Body of pancreas (tissue), 4 donors: ENCODE data around the gene IPPK. TPM values are rescaled to one million over a fixed set of nuclear protein-coding genes. Genes with fewer than 3 reads are reported as not detected.

Experiments
- ATAC-seq: fragments of 150-250 bp; one replicate; pipeline ENCODE4 v1.9.1; 2016
- DNase-seq, 4 donors: peaks; one replicate each; pipeline ENCODE4 v3.0.0-alpha.2; 2019
- H3K27ac ChIP-seq, 4 donors: fragments of 200-600 bp; sonication (generic); 1 replicate in 3 of 4; 2 replicates in 1 of 4; pipeline versions ENCODE4 v1.5.1 to v1.6.1; 2016 to 2019; ENCODE audit warnings: mild to moderate bottlenecking in 1 of 4, mixed read lengths in 1 of 4, moderate library complexity in 1 of 4
- H3K27me3 ChIP-seq, 2 donors: fragments of 200-600 bp; sonication (generic); one replicate each; pipeline ENCODE4 v1.6.0; 2016; ENCODE audit warnings: mild to moderate bottlenecking in 1 of 2
- H3K36me3 ChIP-seq, 2 donors: fragments of 200-600 bp; sonication (generic); replicated peaks in 1 of 2; 2 replicates each; pipeline ENCODE4 v1.5.1; 2016; ENCODE audit warnings: low read depth in 2 of 2; ENCODE audit not compliant: insufficient read depth in 1 of 2
- H3K4me1 ChIP-seq: fragments of 200-600 bp; sonication (generic); one replicate; pipeline ENCODE4 v1.6.0; 2016
- H3K4me3 ChIP-seq, 2 donors: fragments of 200-600 bp; sonication (generic); 1 replicate in 1 of 2; 2 replicates in 1 of 2; pipeline ENCODE4 v1.5.1; 2016 to 2019
- H3K9me3 ChIP-seq, 3 donors: fragments of 200-600 bp; sonication (generic); 1 replicate in 2 of 3; 2 replicates in 1 of 3; pipeline ENCODE4 v1.5.1; 2016
- POLR2A ChIP-seq, 3 donors: fragments of 450-650 bp; IDR thresholded peaks; one replicate each; pipeline ENCODE4 v1.6.1; 2016; ENCODE audit warnings: antibody characterized with exemption in 3 of 3, mild to moderate bottlenecking in 2 of 3
- WGBS, 2 donors: methylation state at CpG; one replicate each; pipeline ENCODE4 v1.1.5; 2017; 5-methylcytosine and 5-hydroxymethylcytosine counted together
- intact Hi-C: fragments of 100-400 bp; cut with DNase I; formaldehyde crosslinking; loops from one replicate; pipeline ENCODE4 v1.15.1; 2023
- total RNA-seq, 2 donors: library from RNA; depleted of rRNA; stranded (reverse); fragments of >200 nt; gene quantifications; one replicate each; pipeline ENCODE4 v1.1.0, GENCODE V29; 2016
- TF ChIP-seq, protein P1 (sequence below), 7 experiments: fragments of 450-650 bp in 4 of 7; fragments of 200-600 bp in 3 of 7; sonication (generic) in 3 of 7; IDR thresholded peaks; one replicate each; pipeline ENCODE4 v1.5.1; 2016 to 2019; ENCODE audit warnings: antibody characterized with exemption in 7 of 7

IPPK gene
- total RNA-seq, 2 donors from 2014 or later, result 2.9 to 6.3 TPM

DNA sequence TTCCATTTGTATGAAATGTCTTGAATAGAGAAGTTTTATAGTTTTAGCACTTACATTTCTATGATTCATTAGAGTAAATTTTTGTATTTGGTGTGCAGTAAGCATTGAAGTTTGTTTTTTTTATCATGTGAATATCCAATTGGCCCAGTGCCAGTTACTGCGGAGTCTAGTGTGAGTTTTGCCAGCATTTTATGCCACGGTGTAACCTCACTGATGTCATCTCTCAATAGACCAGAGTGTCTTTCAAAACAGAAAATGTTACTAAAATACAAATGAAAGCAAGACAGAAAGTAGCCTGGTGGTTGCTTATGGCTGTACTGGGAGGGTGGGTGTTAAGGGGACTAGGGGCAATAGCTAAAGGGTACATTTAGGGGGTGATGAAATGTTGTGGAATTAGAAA lies 62.8 kb downstream of the IPPK start:
- Histone ChIP-seq H3K4me3 (no peak overlapping the region), H3K27me3 (no peaks in the 10 kb centered on the region), H3K4me1 (peaks cover 11% of the 10 kb centered on the region), H3K27ac (no peak overlapping the region), H3K36me3 (no peaks in the 10 kb centered on the region), H3K9me3 (peaks cover 0 to 3% (median 0%) of the 10 kb centered on the region in 3 donors)
- intact Hi-C loops, result no loop called here
- TF ChIP-seq, protein P1, sequence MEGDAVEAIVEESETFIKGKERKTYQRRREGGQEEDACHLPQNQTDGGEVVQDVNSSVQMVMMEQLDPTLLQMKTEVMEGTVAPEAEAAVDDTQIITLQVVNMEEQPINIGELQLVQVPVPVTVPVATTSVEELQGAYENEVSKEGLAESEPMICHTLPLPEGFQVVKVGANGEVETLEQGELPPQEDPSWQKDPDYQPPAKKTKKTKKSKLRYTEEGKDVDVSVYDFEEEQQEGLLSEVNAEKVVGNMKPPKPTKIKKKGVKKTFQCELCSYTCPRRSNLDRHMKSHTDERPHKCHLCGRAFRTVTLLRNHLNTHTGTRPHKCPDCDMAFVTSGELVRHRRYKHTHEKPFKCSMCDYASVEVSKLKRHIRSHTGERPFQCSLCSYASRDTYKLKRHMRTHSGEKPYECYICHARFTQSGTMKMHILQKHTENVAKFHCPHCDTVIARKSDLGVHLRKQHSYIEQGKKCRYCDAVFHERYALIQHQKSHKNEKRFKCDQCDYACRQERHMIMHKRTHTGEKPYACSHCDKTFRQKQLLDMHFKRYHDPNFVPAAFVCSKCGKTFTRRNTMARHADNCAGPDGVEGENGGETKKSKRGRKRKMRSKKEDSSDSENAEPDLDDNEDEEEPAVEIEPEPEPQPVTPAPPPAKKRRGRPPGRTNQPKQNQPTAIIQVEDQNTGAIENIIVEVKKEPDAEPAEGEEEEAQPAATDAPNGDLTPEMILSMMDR (IDR thresholded peaks at IDR 0.05), result no peak
- TF ChIP-seq POLR2A (IDR thresholded peaks at IDR 0.05), result no peak
- DNase-seq (peak in 1 of 4 donors; percentile 28), ATAC-seq (no peak)
- 2 to 10% methylated on average over 2 of the region's 2 CpGs for WGBS, 2 donors

DNA sequence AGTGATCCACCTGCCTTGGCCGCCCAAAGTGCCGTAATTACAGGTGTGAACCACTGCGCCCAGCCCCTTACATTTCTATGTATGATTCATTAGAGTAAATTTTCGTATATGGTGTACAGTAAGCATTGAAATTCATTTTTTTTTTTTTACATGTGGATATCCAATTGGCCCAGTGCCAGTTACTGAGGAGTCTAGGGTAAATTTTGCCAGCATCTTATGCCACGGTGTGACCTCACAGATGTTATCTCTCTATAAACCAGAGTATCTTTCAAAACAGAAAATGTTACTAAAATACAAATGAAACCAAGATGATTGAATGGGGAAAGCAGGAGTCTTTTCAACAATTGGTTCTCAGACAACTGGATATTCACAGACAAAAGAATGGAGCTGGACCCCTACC lies 64.7 kb downstream of the IPPK start:
- H3K27ac ChIP-seq, result no peak overlapping the region
- peaks cover 11% of the 10 kb centered on the region for H3K4me1 ChIP-seq
- H3K27me3 ChIP-seq, result no peaks in the 10 kb centered on the region
- peaks cover 0 to 3% (median 0%) of the 10 kb centered on the region in 3 donors for H3K9me3 ChIP-seq
- 96 to 97% methylated on average over 5 of the region's 5 CpGs for WGBS, 2 donors
- H3K4me3 ChIP-seq, result no peak overlapping the region
- no peak for ATAC-seq
- DNase-seq, result no peak
- H3K36me3 ChIP-seq, result no peaks in the 10 kb centered on the region
- intact Hi-C loops, result no loop called here
- TF ChIP-seq, protein P1 (IDR thresholded peaks at IDR 0.05), result no peak
- no peak for TF ChIP-seq POLR2A (IDR thresholded peaks at IDR 0.05)

DNA sequence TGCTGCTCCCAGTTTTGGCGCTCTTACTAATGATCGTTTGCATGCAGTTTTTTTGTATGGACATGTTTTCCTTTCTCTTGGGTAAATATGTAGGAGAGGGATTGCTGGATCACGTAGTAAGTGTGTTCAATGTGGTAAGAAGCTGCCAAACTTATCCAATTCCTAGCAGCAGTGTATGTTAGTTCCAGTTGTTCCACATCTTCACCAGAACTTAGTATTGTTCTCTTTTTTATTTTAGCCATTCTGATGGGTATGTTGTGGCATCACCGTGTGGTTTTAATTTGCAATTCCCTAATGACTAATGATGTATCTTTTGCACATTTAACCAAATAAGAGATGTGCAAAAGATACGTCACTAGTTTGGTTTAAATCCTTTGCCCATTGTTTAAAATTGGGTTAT lies 65.9 kb downstream of the IPPK start:
- DNase-seq, result no peak
- intact Hi-C loops, result no loop called here
- Histone ChIP-seq H3K4me3 (no peak overlapping the region), H3K27ac (no peak overlapping the region), H3K36me3 (no peaks in the 10 kb centered on the region), H3K27me3 (no peaks in the 10 kb centered on the region), H3K9me3 (peaks cover 0 to 3% (median 0%) of the 10 kb centered on the region in 3 donors), H3K4me1 (peaks cover 11% of the 10 kb centered on the region)
- no peak for ATAC-seq
- 92 to 96% methylated on average over 5 of the region's 5 CpGs for WGBS, 2 donors
- TF ChIP-seq POLR2A (IDR thresholded peaks at IDR 0.05), result no peak
- TF ChIP-seq, protein P1 (IDR thresholded peaks at IDR 0.05), result no peak

DNA sequence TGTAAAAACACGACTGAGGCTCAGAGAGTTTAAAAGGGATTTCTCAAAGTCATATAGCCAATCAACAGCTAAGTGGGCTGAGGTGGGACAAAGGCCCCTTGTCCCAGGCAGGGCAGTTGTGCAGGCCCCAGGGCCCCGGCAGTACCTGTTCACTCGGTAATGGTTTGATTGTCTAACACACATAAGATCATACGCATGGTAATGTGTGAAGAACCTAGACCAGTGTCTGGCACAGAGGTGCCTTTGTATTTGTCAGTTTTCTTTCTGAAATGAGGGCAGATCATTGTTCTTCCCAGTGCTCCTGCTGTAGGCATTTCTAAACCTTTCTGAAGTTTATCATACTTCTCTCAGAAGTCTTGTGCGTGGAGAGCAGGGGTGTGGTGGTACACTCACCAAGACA lies 66.8 kb downstream of the IPPK start:
- no peak overlapping the region for H3K27ac ChIP-seq
- H3K4me3 ChIP-seq, result no peak overlapping the region
- TF ChIP-seq POLR2A (IDR thresholded peaks at IDR 0.05), result no peak
- TF ChIP-seq, protein P1 (IDR thresholded peaks at IDR 0.05), result no peak
- intact Hi-C loops, result no loop called here
- peaks cover 0 to 3% (median 0%) of the 10 kb centered on the region in 3 donors for H3K9me3 ChIP-seq
- H3K36me3 ChIP-seq, result no peaks in the 10 kb centered on the region
- 75 to 96% methylated on average over 5 of the region's 5 CpGs for WGBS, 2 donors
- ATAC-seq, result no peak
- H3K27me3 ChIP-seq, result no peaks in the 10 kb centered on the region
- H3K4me1 ChIP-seq, result peaks cover 11% of the 10 kb centered on the region
- DNase-seq, result no peak

DNA sequence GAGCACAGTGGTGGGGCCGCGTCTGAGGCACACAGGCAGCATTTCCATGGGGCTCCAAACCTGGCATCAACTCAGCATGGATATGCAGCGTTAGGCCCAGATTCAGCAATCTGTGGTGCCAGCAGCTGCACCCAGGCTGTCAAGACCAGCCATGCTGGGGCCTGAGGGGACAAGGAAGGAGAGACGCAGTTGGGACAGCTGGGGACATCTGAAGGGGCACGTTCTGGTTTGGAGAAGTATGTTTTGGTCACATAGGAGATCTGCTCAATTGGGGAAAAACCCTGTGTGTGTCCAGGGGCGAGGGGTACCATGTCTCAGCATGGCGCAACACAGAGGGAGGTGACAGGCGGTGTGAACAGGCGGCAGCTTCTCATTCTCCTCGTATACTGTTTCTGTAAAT lies 67.5 kb downstream of the IPPK start:
- peaks cover 5% of the 10 kb centered on the region for H3K4me1 ChIP-seq
- ATAC-seq (no peak), DNase-seq (no peak)
- H3K4me3 ChIP-seq, result no peak overlapping the region
- H3K27ac ChIP-seq, result no peak overlapping the region
- H3K36me3 ChIP-seq, result no peaks in the 10 kb centered on the region
- TF ChIP-seq POLR2A (IDR thresholded peaks at IDR 0.05), result no peak
- TF ChIP-seq, protein P1 (IDR thresholded peaks at IDR 0.05), result no peak
- no peaks in the 10 kb centered on the region for H3K27me3 ChIP-seq
- intact Hi-C loops, result no loop called here
- WGBS, 2 donors, result 90 to 92% methylated on average over 10 of the region's 10 CpGs
- peaks cover 0 to 3% (median 0%) of the 10 kb centered on the region in 3 donors for H3K9me3 ChIP-seq
